Esophagus muscularis mucosa (tissue), 4 donors: Measurements from ENCODE around the gene USP9X.

Source experiments
- CTCF ChIP-seq, 3 experiments: fragments of 200-600 bp in 2 of 3; fragments of 450-650 bp in 1 of 3; sonication (generic) in 2 of 3; IDR thresholded peaks; one replicate each; pipeline ENCODE4 v1.5.1; 2017 to 2019; ENCODE audit warnings: antibody characterized with exemption in 3 of 3, mild to moderate bottlenecking in 2 of 3, moderate library complexity in 1 of 3
- EP300 ChIP-seq: sonication (generic); formaldehyde crosslinking; IDR thresholded peaks from one replicate; pipeline ENCODE4 v1.6.1; 2017; ENCODE audit warnings: antibody characterized with exemption
- POLR2A ChIP-seq: fragments of 450-650 bp; IDR thresholded peaks from one replicate; pipeline ENCODE4 v1.6.1; 2017; ENCODE audit warnings: antibody characterized with exemption, moderate library complexity, mild to moderate bottlenecking, low read depth
- POLR2AphosphoS5 ChIP-seq, 2 donors: sonication (generic); formaldehyde crosslinking; IDR thresholded peaks; one replicate each; pipeline ENCODE4 v1.6.1; 2017; ENCODE audit warnings: antibody characterized with exemption in 2 of 2

- no peak for TF ChIP-seq CTCF (IDR thresholded peaks at IDR 0.05)
- TF ChIP-seq POLR2A: no peak
- TF ChIP-seq POLR2AphosphoS5 (IDR thresholded peaks at IDR 0.05): no peak
- no peak for TF ChIP-seq EP300
Measured at GRCh38 chrX:41108007-41108406, 22.8 kb downstream of the USP9X start.
